ENCODE data around the gene C22orf42.
"Not testable (repeated sequence)": the region's sequence is repeated elsewhere in the genome, so short reads cannot be mapped to it uniquely, and the experiment has no call there.

C22orf42 gene

DNA sequence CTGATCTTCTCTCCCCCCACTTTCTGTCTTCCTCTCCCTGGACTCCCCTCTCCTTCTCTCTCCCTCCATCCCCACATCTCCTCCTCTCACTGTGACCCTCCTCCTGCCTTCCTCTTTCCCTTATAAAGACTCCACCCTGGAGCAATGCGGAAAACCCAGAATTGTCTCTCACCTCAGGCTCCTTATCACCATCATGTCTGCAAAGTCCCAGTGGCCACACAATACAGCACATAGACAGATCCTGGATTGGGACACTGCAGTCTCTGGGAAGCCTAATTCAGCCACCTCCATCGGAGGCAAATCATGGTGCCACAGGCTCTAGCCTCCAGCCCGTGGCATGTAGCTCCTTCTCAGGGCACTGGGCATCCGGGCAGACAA, 43.0 kb upstream of the C22orf42 start:
- H3K4me3 ChIP-seq (ENCODE audit: low read length) = no peak overlapping the region
- no peak overlapping the region for H3K27ac ChIP-seq (ENCODE audit: low read depth, low read length)
- H3K27me3 ChIP-seq (ENCODE audit: control insufficient read depth, insufficient read depth, low read length) = peaks cover 3% of the 10 kb centered on the region
- H3K9ac ChIP-seq (ENCODE audit: low read length) = no peak overlapping the region
- no peaks in the 10 kb centered on the region for H3K36me3 ChIP-seq (ENCODE audit: control insufficient read depth, insufficient read depth, low read length)
- no peaks in the 10 kb centered on the region for H3K4me1 ChIP-seq (ENCODE audit: control insufficient read depth, insufficient read depth, low read length)

DNA sequence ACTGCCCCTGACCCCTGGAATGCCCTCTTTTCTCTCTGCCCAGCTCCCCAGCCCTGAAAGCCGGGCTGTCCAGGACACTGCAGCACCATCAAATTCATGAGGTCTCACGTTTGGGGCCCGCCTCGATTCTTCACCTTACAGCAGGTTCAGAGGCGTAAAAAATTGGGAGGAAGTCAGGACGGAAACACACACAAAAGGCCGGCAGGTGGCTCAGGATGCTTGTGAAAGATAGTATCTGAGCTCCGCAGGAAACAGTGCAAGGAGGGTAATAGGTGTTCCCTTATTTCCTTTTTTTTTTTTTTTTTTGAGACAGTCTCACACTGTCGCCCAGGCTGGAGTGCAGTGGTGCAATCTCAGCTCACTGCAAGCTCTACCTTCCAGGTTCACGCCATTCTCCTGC, 41.6 kb upstream of the C22orf42 start:
- Histone ChIP-seq H3K36me3 (ENCODE audit: control insufficient read depth, insufficient read depth, low read length) (no peaks in the 10 kb centered on the region), H3K9ac (ENCODE audit: low read length) (no peak overlapping the region), H3K27me3 (ENCODE audit: control insufficient read depth, insufficient read depth, low read length) (peaks cover 5% of the 10 kb centered on the region), H3K27ac (ENCODE audit: low read depth, low read length) (no peak overlapping the region), H3K4me3 (ENCODE audit: low read length) (no peak overlapping the region), H3K4me1 (ENCODE audit: control insufficient read depth, insufficient read depth, low read length) (no peaks in the 10 kb centered on the region)

DNA sequence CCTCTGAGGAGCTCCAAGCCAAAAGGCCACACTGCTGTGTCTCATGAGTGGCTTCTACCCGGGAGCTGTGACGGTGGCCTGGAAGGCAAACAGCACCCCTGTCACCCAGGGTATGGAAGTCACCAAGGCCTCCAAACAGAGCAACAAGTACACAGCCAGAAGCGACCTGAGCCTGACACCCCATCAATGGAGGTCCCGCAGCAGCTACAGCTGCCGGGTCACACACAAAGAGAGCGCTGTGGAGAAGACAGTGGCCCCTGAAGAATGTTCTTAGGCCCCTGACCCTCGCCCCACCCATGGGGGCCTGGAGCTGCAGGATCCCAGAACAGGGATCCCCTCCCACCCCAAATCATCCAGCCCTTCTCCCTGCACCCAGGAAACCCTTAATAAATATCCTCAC, 40.9 kb upstream of the C22orf42 start:
- H3K27me3 ChIP-seq (ENCODE audit: control insufficient read depth, insufficient read depth, low read length) = peaks cover 5% of the 10 kb centered on the region

DNA sequence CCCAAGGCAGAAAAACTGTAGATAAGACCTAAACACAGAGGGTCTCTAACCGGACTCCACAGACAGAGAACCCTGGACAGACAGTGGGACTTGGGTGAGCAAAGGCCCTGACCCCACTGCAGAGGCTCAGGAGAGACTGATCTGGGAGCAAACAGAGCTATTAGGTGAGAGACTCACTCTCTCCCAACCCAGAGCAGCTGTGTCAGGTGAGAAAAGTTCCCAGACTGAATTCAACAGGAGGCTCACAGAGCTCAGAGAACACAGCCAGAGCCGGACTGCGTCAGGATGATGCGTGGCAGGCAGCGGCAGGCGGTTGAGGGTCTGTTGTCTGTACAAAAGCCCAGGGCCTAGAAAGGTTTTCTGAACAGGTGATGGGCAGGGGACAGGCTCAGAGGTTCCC, 40.2 kb upstream of the C22orf42 start:
- H3K27me3 ChIP-seq (ENCODE audit: control insufficient read depth, insufficient read depth, low read length) = peaks cover 5% of the 10 kb centered on the region

More for the DNA sequence above, 40.9 kb upstream of the C22orf42 start:
- no peak overlapping the region for H3K4me3 ChIP-seq (ENCODE audit: low read length)
- H3K4me1 ChIP-seq (ENCODE audit: control insufficient read depth, insufficient read depth, low read length) = no peaks in the 10 kb centered on the region
- no peaks in the 10 kb centered on the region for H3K36me3 ChIP-seq (ENCODE audit: control insufficient read depth, insufficient read depth, low read length)
- no peak overlapping the region for H3K27ac ChIP-seq (ENCODE audit: low read depth, low read length)
- H3K9ac ChIP-seq (ENCODE audit: low read length) = no peak overlapping the region

DNA sequence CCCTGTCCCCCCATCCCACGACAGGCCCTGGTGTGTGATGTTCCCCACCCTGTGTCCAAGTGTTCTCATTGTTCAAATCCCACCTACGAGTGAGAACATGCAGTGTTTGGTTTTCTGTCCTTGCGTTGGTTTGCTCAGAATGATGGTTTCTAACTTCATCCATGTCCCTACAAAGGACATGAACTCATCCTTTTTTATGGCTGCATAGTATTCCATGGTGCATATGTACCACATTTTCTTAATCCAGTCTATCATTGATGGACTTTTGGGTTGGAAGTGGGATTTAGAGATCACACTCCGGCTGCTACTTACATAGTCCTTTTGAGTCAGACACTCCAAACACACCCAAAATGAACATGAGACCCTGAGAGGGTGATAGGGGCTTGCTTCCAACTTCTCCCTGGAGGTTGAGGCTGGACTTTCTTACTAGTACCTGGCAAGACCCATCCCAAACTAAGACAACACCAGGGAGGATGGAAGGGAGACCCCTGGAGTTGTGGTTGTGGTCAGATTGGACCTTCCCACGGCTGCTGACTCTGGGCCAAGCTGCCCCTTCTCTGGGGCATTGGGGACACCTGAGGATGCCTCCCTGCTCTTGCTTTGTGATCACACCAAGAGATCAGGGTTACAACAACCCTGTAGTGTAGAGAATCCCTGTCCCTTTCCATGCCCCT, 38.6 kb upstream of the C22orf42 start:
- H3K9ac ChIP-seq (ENCODE audit: low read length) = not testable (repeated sequence)

More for the DNA sequence above, 40.2 kb upstream of the C22orf42 start:
- Histone ChIP-seq H3K4me3 (ENCODE audit: low read length) (no peak overlapping the region), H3K27ac (ENCODE audit: low read depth, low read length) (no peak overlapping the region), H3K36me3 (ENCODE audit: control insufficient read depth, insufficient read depth, low read length) (no peaks in the 10 kb centered on the region), H3K4me1 (ENCODE audit: control insufficient read depth, insufficient read depth, low read length) (no peaks in the 10 kb centered on the region), H3K9ac (ENCODE audit: low read length) (no peak overlapping the region)

DNA sequence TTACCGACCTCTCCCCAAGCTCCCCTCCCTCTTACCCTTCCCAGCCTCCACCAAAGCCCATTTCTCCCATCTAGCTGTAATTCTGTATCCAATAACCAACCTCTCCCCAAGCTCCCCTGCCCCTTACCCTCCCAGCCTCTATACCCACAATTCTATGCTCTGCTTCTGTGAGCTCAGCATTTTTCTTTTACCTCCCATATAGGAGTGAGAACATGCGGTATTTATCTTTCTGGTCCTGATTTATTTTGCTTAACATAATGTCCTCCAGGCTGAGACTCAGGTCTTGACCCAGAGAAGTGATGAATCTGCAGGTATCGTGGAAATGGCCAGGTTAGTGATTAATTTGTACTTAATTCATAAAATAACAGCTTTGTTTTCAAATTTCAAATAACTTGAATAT, 36.8 kb upstream of the C22orf42 start:
- H3K4me3 ChIP-seq (ENCODE audit: low read length); H3K9ac ChIP-seq (ENCODE audit: low read length); H3K27ac ChIP-seq (ENCODE audit: low read depth, low read length); H3K4me1 ChIP-seq (ENCODE audit: control insufficient read depth, insufficient read depth, low read length); H3K36me3 ChIP-seq (ENCODE audit: control insufficient read depth, insufficient read depth, low read length); H3K27me3 ChIP-seq (ENCODE audit: control insufficient read depth, insufficient read depth, low read length): not testable (repeated sequence)

More for the DNA sequence above, 38.6 kb upstream of the C22orf42 start:
- H3K27me3 ChIP-seq (ENCODE audit: control insufficient read depth, insufficient read depth, low read length); H3K4me3 ChIP-seq (ENCODE audit: low read length); H3K36me3 ChIP-seq (ENCODE audit: control insufficient read depth, insufficient read depth, low read length); H3K4me1 ChIP-seq (ENCODE audit: control insufficient read depth, insufficient read depth, low read length); H3K27ac ChIP-seq (ENCODE audit: low read depth, low read length): not testable (repeated sequence)

DNA sequence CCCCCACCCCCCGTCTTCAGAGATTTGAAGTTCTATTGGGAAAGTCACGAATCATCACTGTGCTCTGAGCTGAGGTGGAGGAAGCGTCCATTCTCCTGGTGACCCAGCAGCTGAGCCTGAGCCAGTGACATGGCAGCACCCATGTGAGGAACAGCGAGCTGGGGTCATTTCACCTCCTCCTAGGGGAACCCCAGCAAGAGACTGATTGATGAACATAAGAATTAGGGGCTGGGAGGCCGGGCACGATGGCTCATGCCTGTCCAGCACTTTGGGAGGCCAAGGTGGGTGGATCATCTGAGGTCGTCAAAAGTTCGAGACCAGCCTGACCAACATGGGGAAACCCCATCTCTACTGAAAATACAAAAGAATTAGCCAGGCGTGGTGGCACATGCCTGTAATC, 34.2 kb upstream of the C22orf42 start:
- H3K36me3 ChIP-seq (ENCODE audit: control insufficient read depth, insufficient read depth, low read length); H3K27ac ChIP-seq (ENCODE audit: low read depth, low read length); H3K9ac ChIP-seq (ENCODE audit: low read length); H3K4me1 ChIP-seq (ENCODE audit: control insufficient read depth, insufficient read depth, low read length); H3K4me3 ChIP-seq (ENCODE audit: low read length); H3K27me3 ChIP-seq (ENCODE audit: control insufficient read depth, insufficient read depth, low read length): not testable (repeated sequence)

DNA sequence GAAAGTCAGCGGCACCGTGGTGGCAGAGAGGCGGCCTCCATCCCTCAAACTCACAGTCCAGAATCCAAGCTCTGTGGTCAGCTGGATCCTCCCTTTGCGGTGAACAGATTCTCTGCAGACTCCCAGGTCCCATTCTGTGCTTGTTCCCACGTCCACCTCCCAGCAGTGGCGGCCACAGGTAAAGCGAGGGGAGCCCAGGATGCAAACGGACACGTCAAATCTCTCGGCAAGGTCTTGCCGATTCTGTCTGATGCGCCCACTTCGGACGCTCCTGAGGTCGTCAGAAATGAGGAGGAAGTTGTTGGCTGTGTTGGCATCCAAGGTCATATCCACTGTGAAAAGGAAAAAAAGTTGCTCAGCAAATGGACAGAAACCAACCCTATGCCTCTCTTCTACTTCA, 31.9 kb upstream of the C22orf42 start:
- not testable (repeated sequence) for H3K27me3 ChIP-seq (ENCODE audit: control insufficient read depth, insufficient read depth, low read length); H3K27ac ChIP-seq (ENCODE audit: low read depth, low read length); H3K9ac ChIP-seq (ENCODE audit: low read length); H3K4me1 ChIP-seq (ENCODE audit: control insufficient read depth, insufficient read depth, low read length); H3K4me3 ChIP-seq (ENCODE audit: low read length); H3K36me3 ChIP-seq (ENCODE audit: control insufficient read depth, insufficient read depth, low read length)

DNA sequence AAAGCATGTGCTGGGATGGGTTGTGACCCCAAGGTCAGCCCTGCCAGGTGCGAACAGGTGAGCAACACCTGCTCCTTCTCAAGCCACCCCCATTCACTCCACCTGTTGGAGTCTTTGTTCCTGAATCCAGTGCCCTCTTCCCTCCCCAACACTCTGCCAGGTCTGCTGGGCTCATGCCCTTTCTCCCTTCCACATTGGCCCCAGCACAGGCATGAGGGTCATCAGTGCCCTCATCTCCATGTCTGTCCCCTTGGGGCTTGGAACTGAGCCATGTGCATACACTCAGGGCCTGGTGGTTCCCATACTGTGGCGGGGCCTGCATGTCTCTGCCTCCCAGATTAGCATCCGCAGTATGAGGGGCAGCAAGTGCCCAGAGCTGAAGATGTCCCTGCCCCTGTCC, 26.7 kb upstream of the C22orf42 start:
- Histone ChIP-seq H3K4me1 (ENCODE audit: control insufficient read depth, insufficient read depth, low read length) (no peaks in the 10 kb centered on the region), H3K27ac (ENCODE audit: low read depth, low read length) (no peak overlapping the region), H3K36me3 (ENCODE audit: control insufficient read depth, insufficient read depth, low read length) (no peaks in the 10 kb centered on the region), H3K4me3 (ENCODE audit: low read length) (no peak overlapping the region), H3K27me3 (ENCODE audit: control insufficient read depth, insufficient read depth, low read length) (no peaks in the 10 kb centered on the region), H3K9ac (ENCODE audit: low read length) (no peak overlapping the region)

DNA sequence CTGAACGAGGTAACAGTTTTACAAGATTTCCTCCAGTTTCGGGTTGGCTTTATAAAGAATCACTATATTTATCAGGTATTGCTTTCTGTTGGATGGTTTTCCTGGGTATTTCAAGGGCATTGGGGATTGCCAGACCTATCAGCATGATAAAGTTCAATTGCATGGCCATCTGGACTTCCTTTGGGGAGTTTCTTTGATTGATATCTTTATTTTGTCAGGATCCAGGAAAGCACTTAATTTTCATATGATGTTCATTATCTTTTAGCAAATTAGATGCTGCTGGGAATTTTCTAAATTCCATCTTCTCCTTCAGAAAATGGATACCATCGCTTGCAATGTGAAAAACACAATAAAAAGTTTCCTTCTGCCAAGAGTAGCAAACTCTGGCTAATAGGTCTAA, 24.5 kb upstream of the C22orf42 start:
- no peaks in the 10 kb centered on the region for H3K27me3 ChIP-seq (ENCODE audit: control insufficient read depth, insufficient read depth, low read length)
- H3K4me1 ChIP-seq (ENCODE audit: control insufficient read depth, insufficient read depth, low read length) = no peaks in the 10 kb centered on the region
- H3K36me3 ChIP-seq (ENCODE audit: control insufficient read depth, insufficient read depth, low read length) = no peaks in the 10 kb centered on the region
- no peak overlapping the region for H3K4me3 ChIP-seq (ENCODE audit: low read length)
- no peak overlapping the region for H3K9ac ChIP-seq (ENCODE audit: low read length)
- no peak overlapping the region for H3K27ac ChIP-seq (ENCODE audit: low read depth, low read length)

DNA sequence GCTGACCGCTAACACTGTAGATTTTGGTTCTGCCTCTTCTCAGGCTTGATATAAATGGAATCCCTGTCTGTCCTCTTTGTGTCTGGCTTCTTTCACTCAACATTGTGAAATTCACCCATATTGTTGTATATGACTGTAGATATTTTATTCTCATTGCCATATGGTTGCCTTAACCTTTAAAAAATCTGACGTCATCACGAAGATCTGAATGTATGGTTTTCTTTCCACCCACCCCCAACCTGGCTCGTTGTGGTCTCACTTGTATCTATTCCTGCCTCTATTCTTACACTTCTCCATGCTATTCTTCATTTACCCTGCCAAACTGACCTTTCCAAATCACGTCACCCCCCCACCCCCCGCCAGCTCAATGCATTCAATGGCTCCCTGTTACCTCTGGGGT, 21.9 kb upstream of the C22orf42 start:
- H3K27me3 ChIP-seq (ENCODE audit: control insufficient read depth, insufficient read depth, low read length) = no peaks in the 10 kb centered on the region
- no peak overlapping the region for H3K27ac ChIP-seq (ENCODE audit: low read depth, low read length)
- no peak overlapping the region for H3K9ac ChIP-seq (ENCODE audit: low read length)
- H3K36me3 ChIP-seq (ENCODE audit: control insufficient read depth, insufficient read depth, low read length) = no peaks in the 10 kb centered on the region
- no peaks in the 10 kb centered on the region for H3K4me1 ChIP-seq (ENCODE audit: control insufficient read depth, insufficient read depth, low read length)
- H3K4me3 ChIP-seq (ENCODE audit: low read length) = no peak overlapping the region

DNA sequence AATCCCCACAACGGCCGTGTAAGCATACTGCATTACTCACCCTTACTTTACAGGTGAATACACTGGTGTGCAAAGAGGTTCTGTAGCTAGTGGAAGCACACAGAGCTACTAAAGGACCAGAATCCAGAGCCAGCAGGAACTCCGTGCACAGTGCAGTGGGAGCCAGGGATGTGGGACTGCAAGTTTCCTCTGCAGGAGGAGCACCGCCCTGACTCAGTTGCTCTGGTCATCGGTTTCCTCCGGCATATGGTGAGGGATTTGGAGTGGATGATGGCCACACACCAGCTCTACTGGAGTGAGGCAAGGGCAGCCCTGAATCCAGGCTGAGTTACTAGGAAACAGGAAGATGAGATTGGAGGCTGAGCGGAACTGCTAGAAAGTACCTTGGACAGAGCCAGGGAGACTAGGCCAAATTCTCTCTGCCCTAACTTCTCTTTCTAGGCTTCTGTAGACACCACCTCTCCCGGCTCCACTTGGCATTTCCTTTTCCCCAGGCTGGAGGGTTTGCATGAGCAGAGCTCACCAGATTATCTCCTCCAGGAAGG, 18.2 kb upstream of the C22orf42 start:
- H3K4me3 ChIP-seq (ENCODE audit: low read length) = no peak overlapping the region
- H3K36me3 ChIP-seq (ENCODE audit: control insufficient read depth, insufficient read depth, low read length) = no peaks in the 10 kb centered on the region
- no peak overlapping the region for H3K27ac ChIP-seq (ENCODE audit: low read depth, low read length)
- no peaks in the 10 kb centered on the region for H3K27me3 ChIP-seq (ENCODE audit: control insufficient read depth, insufficient read depth, low read length)
- no peak overlapping the region for H3K9ac ChIP-seq (ENCODE audit: low read length)
- no peaks in the 10 kb centered on the region for H3K4me1 ChIP-seq (ENCODE audit: control insufficient read depth, insufficient read depth, low read length)

Data from rectal smooth muscle tissue (tissue), 1 donor.